Tibial artery (tissue), 4 donors: Measurements from ENCODE around the gene UTP11.

ENCODE experiments used
- DNase-seq, 2 donors: peaks; one replicate each; pipeline ENCODE4 v3.0.0-alpha.2; 2019
- H3K27ac ChIP-seq, 2 donors: fragments of 200-600 bp; sonication (generic) in 1 of 2; 1 replicate in 1 of 2; 2 replicates in 1 of 2; pipeline ENCODE4 v1.5.1; 2018 to 2019; ENCODE audit warnings: mild to moderate bottlenecking in 1 of 2
- H3K27me3 ChIP-seq, 2 donors: fragments of 200-600 bp; sonication (generic) in 1 of 2; one replicate each; pipeline versions ENCODE4 v1.5.1 to v1.6.0; 2016 to 2019
- H3K36me3 ChIP-seq, 3 donors: fragments of 200-600 bp; sonication (generic) in 2 of 3; one replicate each; pipeline ENCODE4 v1.5.1; 2016 to 2019; ENCODE audit warnings: mild to moderate bottlenecking in 2 of 3
- H3K4me1 ChIP-seq, 4 donors: fragments of 200-600 bp; sonication (generic) in 2 of 4; 1 replicate in 3 of 4; 2 replicates in 1 of 4; pipeline ENCODE4 v1.5.1; 2016 to 2019
- H3K4me3 ChIP-seq, 2 donors: fragments of 200-600 bp; sonication (generic) in 1 of 2; 1 replicate in 1 of 2; 2 replicates in 1 of 2; pipeline ENCODE4 v1.5.1; 2018 to 2019; ENCODE audit warnings: mild to moderate bottlenecking in 2 of 2
- H3K9me3 ChIP-seq, 3 donors: fragments of 200-600 bp; sonication (generic) in 1 of 3; one replicate each; pipeline ENCODE4 v1.5.1; 2016 to 2019
- intact Hi-C: fragments of 100-400 bp; cut with DNase I; formaldehyde crosslinking; loops from one replicate; pipeline ENCODE4 v1.15.0; 2023; ENCODE audit warnings: low total_unique reads
- TF ChIP-seq, protein P1 (sequence below), 2 experiments: fragments of 200-600 bp in 1 of 2; fragments of 450-650 bp in 1 of 2; IDR thresholded peaks; one replicate each; pipeline ENCODE4 v1.5.1; 2017 to 2019; ENCODE audit warnings: antibody characterized with exemption in 2 of 2, mild to moderate bottlenecking in 1 of 2, moderate library complexity in 1 of 2

UTP11 gene

GRCh38 chr1:38061883-38062328, 49.4 kb downstream of the UTP11 start:
- DNase-seq, result no peak
- H3K9me3 ChIP-seq, result no peaks in the 10 kb centered on the region
- intact Hi-C loops, result no loop called here
- H3K36me3 ChIP-seq, result no peaks in the 10 kb centered on the region
- H3K4me1 ChIP-seq, result no peaks in the 10 kb centered on the region
- H3K27ac ChIP-seq, result no peak overlapping the region
- TF ChIP-seq, protein P1, sequence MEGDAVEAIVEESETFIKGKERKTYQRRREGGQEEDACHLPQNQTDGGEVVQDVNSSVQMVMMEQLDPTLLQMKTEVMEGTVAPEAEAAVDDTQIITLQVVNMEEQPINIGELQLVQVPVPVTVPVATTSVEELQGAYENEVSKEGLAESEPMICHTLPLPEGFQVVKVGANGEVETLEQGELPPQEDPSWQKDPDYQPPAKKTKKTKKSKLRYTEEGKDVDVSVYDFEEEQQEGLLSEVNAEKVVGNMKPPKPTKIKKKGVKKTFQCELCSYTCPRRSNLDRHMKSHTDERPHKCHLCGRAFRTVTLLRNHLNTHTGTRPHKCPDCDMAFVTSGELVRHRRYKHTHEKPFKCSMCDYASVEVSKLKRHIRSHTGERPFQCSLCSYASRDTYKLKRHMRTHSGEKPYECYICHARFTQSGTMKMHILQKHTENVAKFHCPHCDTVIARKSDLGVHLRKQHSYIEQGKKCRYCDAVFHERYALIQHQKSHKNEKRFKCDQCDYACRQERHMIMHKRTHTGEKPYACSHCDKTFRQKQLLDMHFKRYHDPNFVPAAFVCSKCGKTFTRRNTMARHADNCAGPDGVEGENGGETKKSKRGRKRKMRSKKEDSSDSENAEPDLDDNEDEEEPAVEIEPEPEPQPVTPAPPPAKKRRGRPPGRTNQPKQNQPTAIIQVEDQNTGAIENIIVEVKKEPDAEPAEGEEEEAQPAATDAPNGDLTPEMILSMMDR (IDR thresholded peaks at IDR 0.05), result no peak
- no peak overlapping the region for H3K4me3 ChIP-seq
- peaks cover 0 to 4% of the 10 kb centered on the region in 2 donors for H3K27me3 ChIP-seq

- DNase-seq, result no peak
- H3K4me1 ChIP-seq, result no peaks in the 10 kb centered on the region
- H3K36me3 ChIP-seq, result no peaks in the 10 kb centered on the region
- peaks cover 0 to 6% of the 10 kb centered on the region in 2 donors for H3K27me3 ChIP-seq
- H3K9me3 ChIP-seq, result no peaks in the 10 kb centered on the region
- H3K27ac ChIP-seq, result no peak overlapping the region
- no peak overlapping the region for H3K4me3 ChIP-seq
- TF ChIP-seq, protein P1 (IDR thresholded peaks at IDR 0.05), result no peak
- intact Hi-C loops, result no loop called here
Measured at GRCh38 chr1:38062361-38063288, 50.1 kb downstream of the UTP11 start.

DNA sequence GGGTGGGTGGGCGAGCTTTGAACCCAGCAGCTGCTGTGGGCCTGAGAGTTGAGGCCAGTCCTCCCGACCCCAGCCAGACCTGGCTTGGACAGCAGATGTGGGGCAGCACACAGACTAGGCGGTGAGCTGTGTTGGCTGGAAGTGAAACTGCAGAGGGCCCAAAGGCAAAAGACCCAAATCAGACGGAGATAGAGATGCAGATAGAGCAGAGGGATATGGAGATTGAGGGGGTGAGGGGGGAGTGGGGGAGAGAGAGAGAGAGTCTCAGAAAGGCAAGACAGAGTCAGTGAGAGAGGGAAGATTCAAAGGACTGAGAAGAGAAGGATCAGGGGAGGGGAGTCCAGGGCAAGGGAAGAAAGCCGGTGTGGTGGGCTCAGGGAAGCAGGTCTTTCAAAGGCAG, 51.1 kb downstream of the UTP11 start:
- Histone ChIP-seq H3K36me3 (no peaks in the 10 kb centered on the region), H3K27ac (no peak overlapping the region), H3K9me3 (no peaks in the 10 kb centered on the region), H3K4me1 (no peaks in the 10 kb centered on the region), H3K27me3 (peaks cover 0 to 15% of the 10 kb centered on the region in 2 donors), H3K4me3 (no peak overlapping the region)
- DNase-seq, result no peak
- TF ChIP-seq, protein P1 (IDR thresholded peaks at IDR 0.05), result no peak
- intact Hi-C loops, result no loop called here

GRCh38 chr1:38064197-38064903, 51.8 kb downstream of the UTP11 start:
- no peak overlapping the region for H3K27ac ChIP-seq
- TF ChIP-seq, protein P1 (IDR thresholded peaks at IDR 0.05), result no peak
- H3K27me3 ChIP-seq, result peaks cover 0 to 21% of the 10 kb centered on the region in 2 donors
- H3K4me1 ChIP-seq, result no peaks in the 10 kb centered on the region
- no peaks in the 10 kb centered on the region for H3K36me3 ChIP-seq
- H3K4me3 ChIP-seq, result no peak overlapping the region
- no peak for DNase-seq
- no peaks in the 10 kb centered on the region for H3K9me3 ChIP-seq
- intact Hi-C loops, result no loop called here

DNA sequence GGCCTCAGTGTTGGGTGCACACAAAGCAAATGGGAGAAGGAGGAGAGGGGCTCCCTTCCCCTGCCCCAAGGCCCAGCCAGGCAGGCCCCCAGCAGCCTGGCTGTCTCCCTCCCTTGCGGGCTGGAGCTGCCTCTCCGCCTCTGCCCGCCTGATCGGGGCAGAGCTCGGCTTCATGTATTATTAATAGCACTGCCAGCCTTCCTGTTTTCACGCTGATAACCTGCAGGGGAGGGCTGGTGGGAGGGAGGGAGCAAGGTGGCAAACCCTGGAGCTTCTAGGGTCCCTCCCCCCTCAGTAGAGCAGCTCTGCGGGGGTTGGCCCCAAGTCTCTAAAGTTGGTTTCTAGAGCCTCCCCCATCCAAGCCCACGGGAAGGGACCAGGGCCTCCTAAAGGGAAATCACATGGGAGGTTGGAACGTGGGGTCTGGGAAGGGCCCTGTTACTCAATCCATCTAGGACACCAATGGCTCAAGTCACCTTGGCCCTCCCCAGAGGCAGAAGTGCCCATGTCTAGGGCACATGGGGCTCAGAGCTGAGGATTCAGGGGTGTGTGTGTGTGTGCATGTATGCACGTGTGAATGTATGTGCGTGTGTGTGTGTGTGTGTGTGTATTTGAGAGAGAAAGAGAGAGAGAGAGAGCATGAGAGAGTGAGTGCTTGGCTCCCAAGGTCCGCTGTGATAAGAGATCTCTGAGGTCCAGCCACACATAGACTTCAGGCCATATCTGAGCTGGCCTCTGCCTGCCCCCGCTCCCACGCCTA, 55.9 kb downstream of the UTP11 start:
- peaks cover 0 to 57% of the 10 kb centered on the region in 2 donors for H3K27me3 ChIP-seq
- TF ChIP-seq, protein P1 (IDR thresholded peaks at IDR 0.05), result no peak
- intact Hi-C loops, result no loop called here

More for the DNA sequence above, 55.9 kb downstream of the UTP11 start:
- no peak overlapping the region for H3K4me3 ChIP-seq
- H3K4me1 ChIP-seq, result no peaks in the 10 kb centered on the region
- no peak overlapping the region for H3K27ac ChIP-seq
- H3K9me3 ChIP-seq, result no peaks in the 10 kb centered on the region
- no peak for DNase-seq
- no peaks in the 10 kb centered on the region for H3K36me3 ChIP-seq
